RPMI7951 (cell line): ENCODE results near the gene SMIM31. TPM values are rescaled to one million over a fixed set of nuclear protein-coding genes. Genes with fewer than 3 reads are reported as not detected.

ENCODE experiments used
- DNase-seq: peaks from one replicate; pipeline ENCODE4 v3.0.0-alpha.2; 2012; ENCODE audit warnings: low read depth
- total RNA-seq: library from RNA; depleted of rRNA; stranded (reverse); fragments of >200 nt; shearing (Covaris generic); gene quantifications from 2 replicates; pipeline ENCODE4 v1.2.3, GENCODE V29; 2014; rRNA removed

The SMIM31 gene
- total RNA-seq, 1 experiment from 2014 or later, result not detected

GRCh38 chr4:164783976-164784375 is 30.0 kb downstream of the SMIM31 start:
- no peak for DNase-seq

- no peak for DNase-seq
Measured at GRCh38 chr4:164789047-164789446, 35.1 kb downstream of the SMIM31 start.

- DNase-seq, result no peak
Measured at GRCh38 chr4:164790249-164790648, 36.3 kb downstream of the SMIM31 start.

GRCh38 chr4:164799410-164799809 is 45.5 kb downstream of the SMIM31 start:
- no peak for DNase-seq

- DNase-seq, result no peak
Measured at GRCh38 chr4:164800786-164801185, 46.9 kb downstream of the SMIM31 start.

GRCh38 chr4:164802301-164802901 is 48.5 kb downstream of the SMIM31 start:
- DNase-seq, result no peak

GRCh38 chr4:164803702-164804101 is 49.8 kb downstream of the SMIM31 start:
- no peak for DNase-seq

- peak; percentile 23 for DNase-seq
Measured at GRCh38 chr4:164807611-164808010, 53.7 kb downstream of the SMIM31 start.

GRCh38 chr4:164813554-164813953 is 59.6 kb downstream of the SMIM31 start:
- no peak for DNase-seq

GRCh38 chr4:164815711-164816110 is 61.8 kb downstream of the SMIM31 start:
- DNase-seq, result no peak

- DNase-seq, result no peak
Measured at GRCh38 chr4:164819366-164819765, 65.4 kb downstream of the SMIM31 start.

GRCh38 chr4:164821711-164822110 is 67.8 kb downstream of the SMIM31 start:
- no peak for DNase-seq

- DNase-seq, result no peak
Measured at GRCh38 chr4:164824581-164824980, 70.7 kb downstream of the SMIM31 start.

- no peak for DNase-seq
Measured at GRCh38 chr4:164828955-164829354, 75.0 kb downstream of the SMIM31 start.

- DNase-seq, result no peak
Measured at GRCh38 chr4:164846566-164846965, 92.6 kb downstream of the SMIM31 start.

- DNase-seq, result no peak
Measured at GRCh38 chr4:164847016-164847415, 93.1 kb downstream of the SMIM31 start.

GRCh38 chr4:164847967-164848649 is 94.2 kb downstream of the SMIM31 start:
- DNase-seq, result no peak

Other genes with a start within 250 kb of the SMIM31 start
- gene APELA, start 123.0 kb downstream of the SMIM31 start, total RNA-seq, result not detected in 2 replicates
- gene TRIM61, start 223.5 kb downstream of the SMIM31 start, total RNA-seq, result 0.20 TPM in 1 of 2 replicates, not detected in the other